Type B pancreatic cell (in vitro differentiated cells): ENCODE results near the gene IGFBP5. TPM values are rescaled to one million over a fixed set of nuclear protein-coding genes. Genes with fewer than 3 reads are reported as not detected.

Experiments used
- DNase-seq: peaks from one replicate; pipeline ENCODE4 v3.0.0; 2021; ENCODE audit warnings: mixed read lengths; ENCODE audit not compliant: unreplicated experiment; ENCODE audit errors: extremely low spot score
- H3K27ac Mint-ChIP-seq: 2 replicates; pipeline ENCODE4 v1.8.0; 2021; ENCODE audit warnings: mild to moderate bottlenecking, mixed read lengths
- H3K27me3 Mint-ChIP-seq: 2 replicates; pipeline ENCODE4 v1.8.0; 2021; ENCODE audit warnings: mixed read lengths
- H3K36me3 Mint-ChIP-seq: 2 replicates; pipeline ENCODE4 v1.8.0; 2021; ENCODE audit warnings: mixed read lengths
- H3K4me1 Mint-ChIP-seq: one replicate; pipeline ENCODE4 v1.8.0; 2021; ENCODE audit warnings: mixed read lengths; ENCODE audit not compliant: unreplicated experiment
- H3K4me3 Mint-ChIP-seq: 2 replicates; pipeline ENCODE4 v1.8.0; 2021; ENCODE audit warnings: mild to moderate bottlenecking, mixed read lengths
- H3K9me3 Mint-ChIP-seq: 2 replicates; pipeline ENCODE4 v1.8.0; 2021; ENCODE audit warnings: mixed read lengths
- total RNA-seq: library from RNA; stranded (reverse); gene quantifications from 2 replicates; pipeline ENCODE4 v1.2.1, GENCODE V29; 2021; ENCODE audit warnings: low replicate concordance
- TF ChIP-seq, protein P1 (sequence below): fragments of 200-600 bp; sonication (generic); conservative IDR thresholded peaks from 2 replicates; pipeline ENCODE4 v1.5.0; 2021; ENCODE audit warnings: antibody characterized with exemption, mild to moderate bottlenecking

The IGFBP5 gene
- total RNA-seq, 1 donor from 2014 or later = 245 TPM

- peaks cover 30% of the 10 kb centered on the region for H3K27me3 Mint-ChIP-seq
- peaks cover 30% of the 10 kb centered on the region for H3K4me1 Mint-ChIP-seq
- TF ChIP-seq, protein P1, sequence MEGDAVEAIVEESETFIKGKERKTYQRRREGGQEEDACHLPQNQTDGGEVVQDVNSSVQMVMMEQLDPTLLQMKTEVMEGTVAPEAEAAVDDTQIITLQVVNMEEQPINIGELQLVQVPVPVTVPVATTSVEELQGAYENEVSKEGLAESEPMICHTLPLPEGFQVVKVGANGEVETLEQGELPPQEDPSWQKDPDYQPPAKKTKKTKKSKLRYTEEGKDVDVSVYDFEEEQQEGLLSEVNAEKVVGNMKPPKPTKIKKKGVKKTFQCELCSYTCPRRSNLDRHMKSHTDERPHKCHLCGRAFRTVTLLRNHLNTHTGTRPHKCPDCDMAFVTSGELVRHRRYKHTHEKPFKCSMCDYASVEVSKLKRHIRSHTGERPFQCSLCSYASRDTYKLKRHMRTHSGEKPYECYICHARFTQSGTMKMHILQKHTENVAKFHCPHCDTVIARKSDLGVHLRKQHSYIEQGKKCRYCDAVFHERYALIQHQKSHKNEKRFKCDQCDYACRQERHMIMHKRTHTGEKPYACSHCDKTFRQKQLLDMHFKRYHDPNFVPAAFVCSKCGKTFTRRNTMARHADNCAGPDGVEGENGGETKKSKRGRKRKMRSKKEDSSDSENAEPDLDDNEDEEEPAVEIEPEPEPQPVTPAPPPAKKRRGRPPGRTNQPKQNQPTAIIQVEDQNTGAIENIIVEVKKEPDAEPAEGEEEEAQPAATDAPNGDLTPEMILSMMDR = peak; percentile 75
- H3K27ac Mint-ChIP-seq = peak overlapping the region; percentile 2
- no peak for DNase-seq
- no peaks in the 10 kb centered on the region for H3K9me3 Mint-ChIP-seq
- no peaks in the 10 kb centered on the region for H3K36me3 Mint-ChIP-seq
- peak overlapping the region; percentile 92 for H3K4me3 Mint-ChIP-seq
Measured at GRCh38 chr2:216696751-216697560, 1.6 kb upstream of the IGFBP5 start.

DNA sequence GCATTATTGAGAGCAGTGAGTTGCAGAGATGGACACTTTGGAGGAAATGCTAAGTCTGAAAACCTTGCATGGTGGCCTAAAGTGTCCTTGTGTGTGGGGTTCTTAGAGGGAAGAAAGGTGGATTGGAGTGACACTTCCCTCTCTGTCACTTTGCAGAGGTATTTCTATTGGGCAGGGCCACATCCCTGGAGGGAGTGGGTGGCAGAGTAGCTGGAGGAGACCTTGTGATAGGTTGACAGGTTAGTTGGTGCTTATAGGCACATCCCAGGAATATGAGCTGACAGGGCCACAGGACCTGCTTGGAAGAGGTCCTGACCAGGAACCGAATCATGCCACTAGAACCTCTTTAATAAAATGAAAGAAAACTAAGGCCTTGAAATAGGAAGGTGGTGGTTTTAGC lies 972 bp upstream of the IGFBP5 start:
- Mint-ChIP-seq H3K4me3 (peak overlapping the region; percentile 92), H3K36me3 (no peaks in the 10 kb centered on the region), H3K27me3 (peaks cover 28% of the 10 kb centered on the region), H3K9me3 (no peaks in the 10 kb centered on the region), H3K4me1 (peaks cover 28% of the 10 kb centered on the region), H3K27ac (peak overlapping the region; percentile 2)
- TF ChIP-seq, protein P1 = no peak
- DNase-seq = no peak

GRCh38 chr2:216694826-216695217 lies 527 bp downstream of the IGFBP5 start:
- Mint-ChIP-seq H3K27me3 (peaks cover 30% of the 10 kb centered on the region), H3K36me3 (no peaks in the 10 kb centered on the region), H3K4me1 (peaks cover 37% of the 10 kb centered on the region), H3K27ac (peak overlapping the region; percentile 82), H3K9me3 (no peaks in the 10 kb centered on the region), H3K4me3 (peak overlapping the region; percentile 92)
- TF ChIP-seq, protein P1 = no peak
- DNase-seq = no peak

GRCh38 chr2:216694082-216694825 lies 1.1 kb downstream of the IGFBP5 start:
- DNase-seq = peak; percentile 80
- H3K27ac Mint-ChIP-seq = peak overlapping the region; percentile 82

GRCh38 chr2:216693414-216694080 lies 1.8 kb downstream of the IGFBP5 start:
- Mint-ChIP-seq H3K36me3 (peaks cover 4% of the 10 kb centered on the region), H3K9me3 (no peaks in the 10 kb centered on the region), H3K4me3 (peak overlapping the region; percentile 92), H3K27me3 (peaks cover 30% of the 10 kb centered on the region), H3K4me1 (peaks cover 48% of the 10 kb centered on the region), H3K27ac (peak overlapping the region; percentile 82)
- TF ChIP-seq, protein P1 = no peak
- DNase-seq = no peak

More at GRCh38 chr2:216694082-216694825, 1.1 kb downstream of the IGFBP5 start:
- peaks cover 30% of the 10 kb centered on the region for H3K27me3 Mint-ChIP-seq
- H3K4me3 Mint-ChIP-seq = peak overlapping the region; percentile 92
- H3K9me3 Mint-ChIP-seq = no peaks in the 10 kb centered on the region
- H3K36me3 Mint-ChIP-seq = no peaks in the 10 kb centered on the region
- TF ChIP-seq, protein P1 = peak; percentile 32
- peaks cover 43% of the 10 kb centered on the region for H3K4me1 Mint-ChIP-seq
